HCT116 (cell line): ENCODE data around the gene SYNDIG1. TPM values are rescaled to one million over a fixed set of nuclear protein-coding genes. Genes with fewer than 3 reads are reported as not detected.

Source experiments
- ATAC-seq: fragments of 200-7000 bp; cut with Tn5 transposase; 2 replicates; pipeline ENCODE4 v1.9.1; 2020; ENCODE audit warnings: mild to moderate bottlenecking, moderate library complexity
- BruUV-seq: library from RNA; stranded (reverse); fragments of 400-500 nt; replicated peaks from 2 replicates; lab custom pipeline; 2021; lab: Mats Ljungman, UMichigan
- CTCF ChIA-PET: fragments of 300-600 bp; sonication (Branson Sonifier 250); formaldehyde crosslinking; loops from one replicate; lab custom pipeline; 2021; ENCODE audit warnings: antibody characterized with exemption; lab: Charles Lee
- POLR2A ChIA-PET: fragments of 300-600, 350-600 bp; sonication (Branson Sonifier 250); formaldehyde crosslinking; loops from one replicate; lab custom pipeline; 2021; ENCODE audit warnings: antibody characterized with exemption; lab: Charles Lee
- RAD21 ChIA-PET, 2 experiments: fragments of 300-600 bp; sonication (Branson Sonifier 250); formaldehyde crosslinking; loops; one replicate each; lab custom pipeline; 2023; ENCODE audit warnings: low total read pairs in 2 of 2; ENCODE audit not compliant: uncharacterized antibody in 2 of 2, unreplicated experiment in 2 of 2, low non-redundant PET in 1 of 2; lab: Charles Lee
- DNase-seq: peaks from one replicate; pipeline ENCODE4 v3.0.0-alpha.2; 2010; ENCODE audit warnings: low read depth, low spot score
- H2AFZ ChIP-seq: fragments of 200-600 bp; shearing (Covaris generic), sonication (generic); 2 replicates; pipeline ENCODE4 v1.6.1; 2017; ENCODE audit warnings: low read depth, mixed run types, mixed read lengths, antibody characterized with exemption, low read length; ENCODE audit not compliant: poor library complexity, severe bottlenecking
- H3K27ac ChIP-seq: 2 replicates; pipeline ENCODE4 v1.5.1; 2012; ENCODE audit warnings: low read depth, low read length
- H3K27me3 ChIP-seq: fragments of 200-600 bp; sonication (generic); 2 replicates; pipeline ENCODE4 v1.6.1; 2016; ENCODE audit warnings: mixed run types, low read length, mixed read lengths; ENCODE audit not compliant: insufficient read depth
- H3K36me3 ChIP-seq, 2 experiments: fragments of 200-500 bp in 1 of 2; fragments of 200-600 bp in 1 of 2; sonication (Bioruptor generic) in 1 of 2; sonication (generic) in 1 of 2; 2 replicates each; pipeline versions ENCODE4 v1.5.1 to v1.6.1; 2014 to 2016; ENCODE audit warnings: low read length in 2 of 2, inconsistent platforms in 1 of 2, mixed read lengths in 1 of 2, mixed run types in 1 of 2; ENCODE audit not compliant: insufficient read depth in 2 of 2, control insufficient read depth in 1 of 2
- H3K4me1 ChIP-seq, 2 experiments: fragments of 200-600 bp in 1 of 2; sonication (generic) in 1 of 2; 2 replicates each; pipeline versions ENCODE4 v1.5.1 to v1.6.1; 2012 to 2017; ENCODE audit warnings: low read length in 2 of 2, inconsistent platforms in 1 of 2, mild to moderate bottlenecking in 1 of 2, mixed read lengths in 1 of 2, mixed run types in 1 of 2, moderate library complexity in 1 of 2; ENCODE audit not compliant: insufficient read depth in 2 of 2, control insufficient read depth in 1 of 2
- H3K4me2 ChIP-seq: fragments of 200-600 bp; sonication (generic); 2 replicates; pipeline ENCODE4 v1.6.1; 2017; ENCODE audit warnings: mixed run types, low read length, mixed read lengths
- H3K4me3 ChIP-seq, 2 experiments: fragments of 200-600 bp in 1 of 2; sonication (generic) in 1 of 2; replicated peaks in 1 of 2; 2 replicates each; pipeline ENCODE4 v1.5.1; 2011 to 2016; ENCODE audit warnings: low read length in 2 of 2, control low read depth in 1 of 2, low read depth in 1 of 2, mild to moderate bottlenecking in 1 of 2, mixed read lengths in 1 of 2, mixed run types in 1 of 2
- H3K79me2 ChIP-seq: fragments of 200-600 bp; sonication (generic); 2 replicates; pipeline ENCODE4 v1.6.1; 2017; ENCODE audit warnings: mild to moderate bottlenecking, mixed run types, low read length, moderate library complexity, mixed read lengths; ENCODE audit not compliant: insufficient read depth
- H3K9ac ChIP-seq: fragments of 200-600 bp; sonication (generic); 2 replicates; pipeline ENCODE4 v1.6.1; 2016; ENCODE audit warnings: low read length, mixed read lengths
- H3K9me2 ChIP-seq: fragments of 200-600 bp; sonication (generic), shearing (Covaris generic); 2 replicates; pipeline ENCODE4 v1.6.1; 2017; ENCODE audit warnings: mixed run types, mild to moderate bottlenecking, moderate library complexity; ENCODE audit not compliant: insufficient read depth
- H3K9me3 ChIP-seq, 2 experiments: fragments of 200-500 bp in 1 of 2; fragments of 200-600 bp in 1 of 2; sonication (Bioruptor generic) in 1 of 2; sonication (generic) in 1 of 2; 2 replicates each; pipeline ENCODE4 v1.6.1; 2014 to 2017; ENCODE audit warnings: low read length in 2 of 2, mixed read lengths in 2 of 2, inconsistent platforms in 1 of 2, low read depth in 1 of 2, mild to moderate bottlenecking in 1 of 2, mixed run types in 1 of 2, moderate library complexity in 1 of 2; ENCODE audit not compliant: control insufficient read depth in 1 of 2, insufficient read depth in 1 of 2
- H4K20me1 ChIP-seq: fragments of 200-600 bp; sonication (generic), shearing (Covaris generic); 2 replicates; pipeline ENCODE4 v1.6.1; 2017; ENCODE audit warnings: mixed run types, mild to moderate bottlenecking, moderate library complexity; ENCODE audit not compliant: insufficient read depth
- ATF3 ChIP-seq: IDR thresholded peaks from 2 replicates; pipeline ENCODE4 v1.6.1; 2012
- CEBPB ChIP-seq: IDR thresholded peaks from 2 replicates; pipeline ENCODE4 v1.6.1; 2012; ENCODE audit warnings: low read depth
- CTCF ChIP-seq, 3 experiments: fragments of 200-600 bp in 1 of 3; sonication (generic) in 1 of 3; IDR thresholded peaks in 2 of 3; conservative IDR thresholded peaks in 1 of 3; 2 replicates each; pipeline ENCODE4 v1.5.1; 2012 to 2017; ENCODE audit warnings: low read depth in 2 of 3, low read length in 2 of 3, antibody characterized with exemption in 1 of 3, borderline replicate concordance in 1 of 3, control low read depth in 1 of 3, mild to moderate bottlenecking in 1 of 3, mixed read lengths in 1 of 3, mixed run types in 1 of 3, moderate library complexity in 1 of 3; ENCODE audit not compliant: insufficient read depth in 1 of 3
- ELF1 ChIP-seq: IDR thresholded peaks from 2 replicates; pipeline ENCODE4 v1.6.1; 2012; ENCODE audit warnings: low read depth, borderline replicate concordance
- EZH2 ChIP-seq: fragments of 200-600 bp; sonication (generic); IDR thresholded peaks from 2 replicates; pipeline ENCODE4 v1.6.1; 2017; ENCODE audit warnings: antibody characterized with exemption, mixed run types
- FOSL1 ChIP-seq: IDR thresholded peaks from 2 replicates; pipeline ENCODE4 v1.6.1; 2012; ENCODE audit warnings: low read depth
- JUND ChIP-seq: IDR thresholded peaks from 2 replicates; pipeline ENCODE4 v1.6.1; 2012
- POLR2AphosphoS5 ChIP-seq: IDR thresholded peaks from 2 replicates; pipeline ENCODE4 v1.6.1; 2011; ENCODE audit warnings: mild to moderate bottlenecking, low read depth, low read length, moderate library complexity
- SIN3A ChIP-seq: IDR thresholded peaks from 2 replicates; pipeline ENCODE4 v1.6.1; 2012; ENCODE audit warnings: low read depth
- SRF ChIP-seq: IDR thresholded peaks from 2 replicates; pipeline ENCODE4 v1.6.1; 2012; ENCODE audit warnings: low read depth
- TCF7L2 ChIP-seq: IDR thresholded peaks from 2 replicates; pipeline ENCODE4 v1.7.0; 2011; ENCODE audit warnings: borderline replicate concordance, inconsistent platforms; ENCODE audit not compliant: insufficient read depth, insufficient read length; ENCODE audit errors: extremely low read depth
- intact Hi-C: fragments of 100-400 bp; cut with micrococcal nuclease; formaldehyde crosslinking; loops from 2 replicates; pipeline ENCODE4 v1.10.0; 2022
- total RNA-seq: library from RNA; stranded (reverse); gene quantifications from one replicate; pipeline ENCODE4 v1.2.1, GENCODE V29; 2021; ENCODE audit not compliant: unreplicated experiment

Gene SYNDIG1
- total RNA-seq, 1 experiment from 2014 or later = not detected

GRCh38 chr20:24607402-24607801, 138.0 kb downstream of the SYNDIG1 start:
- Histone ChIP-seq H3K9ac (no peak overlapping the region), H3K27ac (no peak overlapping the region), H3K79me2 (no peaks in the 10 kb centered on the region), H3K27me3 (peaks cover 53% of the 10 kb centered on the region), H3K9me3 (no peaks in the 10 kb centered on the region), H3K4me3 (no peak overlapping the region), H2AFZ (no peak overlapping the region), H3K4me2 (no peak overlapping the region), H3K4me1 (no peaks in the 10 kb centered on the region), H3K9me2 (no peaks in the 10 kb centered on the region), H4K20me1 (no peaks in the 10 kb centered on the region), H3K36me3 (no peaks in the 10 kb centered on the region)
- intact Hi-C loops = no loop called here
- ChIA-PET CTCF (no interaction called here), POLR2A (no interaction called here), RAD21 (no interaction called here)
- TF ChIP-seq CTCF (IDR thresholded peaks at IDR 0.05 in 2 of 3, conservative IDR thresholded peaks at IDR 0.05 in 1 of 3; ENCODE audit: borderline replicate concordance in 1 of 3, insufficient read depth in 1 of 3, low read depth in 2 of 3, low read length in 2 of 3) (no peak), SRF (no peak), SIN3A (no peak), CEBPB (no peak), ATF3 (no peak), FOSL1 (no peak), EZH2 (no peak), POLR2AphosphoS5 (no peak), TCF7L2 (no peak), ELF1 (no peak), JUND (no peak)
- no TSS peak for BruUV-seq
- ATAC-seq = no peak
- no peak for DNase-seq
